Measurements from ENCODE around the gene FXYD1. TPM values are rescaled to one million over a fixed set of nuclear protein-coding genes. Genes with fewer than 3 reads are reported as not detected.
"Not testable (repeated sequence)": the region's sequence is repeated elsewhere in the genome, so short reads cannot be mapped to it uniquely, and the experiment has no call there.

FXYD1 gene
- total RNA-seq, 1 experiment from 2014 or later = not detected

- DNase-seq (ENCODE audit: low read depth, low spot score) (no peak), ATAC-seq (peak; percentile 31; the same call in 1 of the 2 replicates)
- Histone ChIP-seq H3K36me3 (ENCODE audit: control insufficient read depth, insufficient read depth, low read length) (no peaks in the 10 kb centered on the region), H3K4me1 (ENCODE audit: control insufficient read depth, insufficient read depth, low read length) (no peaks in the 10 kb centered on the region), H3K4me3 (ENCODE audit: low read depth in 2 of 2, low read length in 2 of 2) (no peak overlapping the region), H3K9me3 (ENCODE audit: control insufficient read depth, insufficient read depth, low read depth, low read length) (no peaks in the 10 kb centered on the region), H3K27me3 (ENCODE audit: control insufficient read depth, insufficient read depth, low read length) (no peaks in the 10 kb centered on the region), H3K27ac (ENCODE audit: low read length) (no peak overlapping the region)
- no TSS peak for BruUV-seq (replicated peaks)
- TF ChIP-seq POLR2AphosphoS5 (IDR thresholded peaks at IDR 0.05; ENCODE audit: low read depth, low read length) (no peak), CTCF (IDR thresholded peaks at IDR 0.05) (no peak), TCF7L2 (IDR thresholded peaks at IDR 0.05; ENCODE audit: low read depth, low read length) (no peak), REST (IDR thresholded peaks at IDR 0.05; ENCODE audit: insufficient read depth in 1 of 2, low read depth in 2 of 2, low read length in 1 of 2) (no peak), SIN3A (IDR thresholded peaks at IDR 0.05; ENCODE audit: borderline replicate concordance, insufficient read depth, low read depth, low read length) (no peak)
- intact Hi-C loops (cut with micrococcal nuclease; ENCODE audit: unreplicated experiment) = no loop called here
- POLR2A ChIA-PET = interaction anchor here (0.7 kb wide), 1 partner anchor 11 kb away, joined by 4 read pairs; no protein-coding TSS in a partner anchor
- in situ Hi-C loops (cut with HindIII; ENCODE audit: low pct_unique_long_range_greater_than_20kb, low sequenced_read_pairs) = no loop called here
- CTCF ChIA-PET = no interaction called here
Observed at GRCh38 chr19:35100588-35101533, 37.8 kb upstream of the FXYD1 start.

- intact Hi-C loops (cut with micrococcal nuclease; ENCODE audit: unreplicated experiment); H3K27ac ChIP-seq (ENCODE audit: low read length); H3K27me3 ChIP-seq (ENCODE audit: control insufficient read depth, insufficient read depth, low read length); BruUV-seq (replicated peaks); in situ Hi-C loops (cut with HindIII; ENCODE audit: low pct_unique_long_range_greater_than_20kb, low sequenced_read_pairs); POLR2A ChIA-PET; H3K9me3 ChIP-seq (ENCODE audit: control insufficient read depth, insufficient read depth, low read depth, low read length); DNase-seq (ENCODE audit: low read depth, low spot score); ATAC-seq; H3K36me3 ChIP-seq (ENCODE audit: control insufficient read depth, insufficient read depth, low read length); H3K4me1 ChIP-seq (ENCODE audit: control insufficient read depth, insufficient read depth, low read length); H3K4me3 ChIP-seq (ENCODE audit: low read depth in 2 of 2, low read length in 2 of 2): not testable (repeated sequence)
- CTCF ChIA-PET = interaction anchor here (1.0 kb wide), 1 partner anchor 34 kb away, joined by 3 read pairs; no protein-coding TSS in a partner anchor
Observed at GRCh38 chr19:35101949-35102348, 36.7 kb upstream of the FXYD1 start.

- POLR2A ChIA-PET; H3K9me3 ChIP-seq (ENCODE audit: control insufficient read depth, insufficient read depth, low read depth, low read length); H3K4me1 ChIP-seq (ENCODE audit: control insufficient read depth, insufficient read depth, low read length); H3K27ac ChIP-seq (ENCODE audit: low read length); BruUV-seq (replicated peaks); DNase-seq (ENCODE audit: low read depth, low spot score); H3K27me3 ChIP-seq (ENCODE audit: control insufficient read depth, insufficient read depth, low read length); in situ Hi-C loops (cut with HindIII; ENCODE audit: low pct_unique_long_range_greater_than_20kb, low sequenced_read_pairs); H3K36me3 ChIP-seq (ENCODE audit: control insufficient read depth, insufficient read depth, low read length); CTCF ChIA-PET; intact Hi-C loops (cut with micrococcal nuclease; ENCODE audit: unreplicated experiment); ATAC-seq; H3K4me3 ChIP-seq (ENCODE audit: low read depth in 2 of 2, low read length in 2 of 2): not testable (repeated sequence)
Observed at GRCh38 chr19:35103614-35104013, 35.0 kb upstream of the FXYD1 start.

All from Panc1 (cell line).